HCT116 (cell line): ENCODE data around the gene ZNF436.

ENCODE experiments used
- CTCF ChIP-seq, 3 experiments: fragments of 200-600 bp in 1 of 3; sonication (generic) in 1 of 3; IDR thresholded peaks in 2 of 3; conservative IDR thresholded peaks in 1 of 3; 2 replicates each; pipeline ENCODE4 v1.5.1; 2012 to 2017; ENCODE audit warnings: low read depth in 2 of 3, low read length in 2 of 3, antibody characterized with exemption in 1 of 3, borderline replicate concordance in 1 of 3, control low read depth in 1 of 3, mild to moderate bottlenecking in 1 of 3, mixed read lengths in 1 of 3, mixed run types in 1 of 3, moderate library complexity in 1 of 3; ENCODE audit not compliant: insufficient read depth in 1 of 3
- EZH2 ChIP-seq: fragments of 200-600 bp; sonication (generic); IDR thresholded peaks from 2 replicates; pipeline ENCODE4 v1.6.1; 2017; ENCODE audit warnings: antibody characterized with exemption, mixed run types
- POLR2A ChIP-seq: IDR thresholded peaks from 2 replicates; pipeline ENCODE4 v1.7.0; 2011; ENCODE audit warnings: borderline replicate concordance; ENCODE audit not compliant: insufficient read depth, insufficient read length; ENCODE audit errors: extremely low read depth
- RAD21 ChIP-seq: IDR thresholded peaks from 2 replicates; pipeline ENCODE4 v1.6.1; 2012; ENCODE audit warnings: low read depth, mild to moderate bottlenecking
- REST ChIP-seq: IDR thresholded peaks from 2 replicates; pipeline ENCODE4 v1.6.1; 2012; ENCODE audit warnings: low read depth
- SIN3A ChIP-seq: IDR thresholded peaks from 2 replicates; pipeline ENCODE4 v1.6.1; 2012; ENCODE audit warnings: low read depth
- SP1 ChIP-seq: IDR thresholded peaks from 2 replicates; pipeline ENCODE4 v1.6.1; 2012; ENCODE audit warnings: low read depth
- TCF7L2 ChIP-seq: IDR thresholded peaks from 2 replicates; pipeline ENCODE4 v1.7.0; 2011; ENCODE audit warnings: borderline replicate concordance, inconsistent platforms; ENCODE audit not compliant: insufficient read depth, insufficient read length; ENCODE audit errors: extremely low read depth

GRCh38 chr1:23384312-23385058 is 14.8 kb upstream of the ZNF436 start:
- TF ChIP-seq CTCF (IDR thresholded peaks at IDR 0.05 in 2 of 3, conservative IDR thresholded peaks at IDR 0.05 in 1 of 3; ENCODE audit: borderline replicate concordance in 1 of 3, insufficient read depth in 1 of 3, low read depth in 2 of 3, low read length in 2 of 3) = no peak
- TF ChIP-seq SIN3A = no peak
- TF ChIP-seq TCF7L2 = no peak
- TF ChIP-seq SP1 = no peak
- no peak for TF ChIP-seq REST
- no peak for TF ChIP-seq EZH2
- TF ChIP-seq RAD21 = no peak
- no peak for TF ChIP-seq POLR2A
